A172 (cell line): ENCODE data around the gene FBXO3. TPM values are rescaled to one million over a fixed set of nuclear protein-coding genes. Genes with fewer than 3 reads are reported as not detected.
"Not testable (repeated sequence)": the region's sequence is repeated elsewhere in the genome, so short reads cannot be mapped to it uniquely, and the experiment has no call there.

Source experiments
- DNase-seq: peaks from one replicate; pipeline ENCODE4 v3.0.0-alpha.2; 2015; ENCODE audit warnings: low spot score
- total RNA-seq: library from RNA; depleted of rRNA; stranded (reverse); fragments of >200 nt; shearing (Covaris generic); gene quantifications from 2 replicates; pipeline ENCODE4 v1.2.3, GENCODE V29; 2014; rRNA removed

FBXO3 gene, protein sequence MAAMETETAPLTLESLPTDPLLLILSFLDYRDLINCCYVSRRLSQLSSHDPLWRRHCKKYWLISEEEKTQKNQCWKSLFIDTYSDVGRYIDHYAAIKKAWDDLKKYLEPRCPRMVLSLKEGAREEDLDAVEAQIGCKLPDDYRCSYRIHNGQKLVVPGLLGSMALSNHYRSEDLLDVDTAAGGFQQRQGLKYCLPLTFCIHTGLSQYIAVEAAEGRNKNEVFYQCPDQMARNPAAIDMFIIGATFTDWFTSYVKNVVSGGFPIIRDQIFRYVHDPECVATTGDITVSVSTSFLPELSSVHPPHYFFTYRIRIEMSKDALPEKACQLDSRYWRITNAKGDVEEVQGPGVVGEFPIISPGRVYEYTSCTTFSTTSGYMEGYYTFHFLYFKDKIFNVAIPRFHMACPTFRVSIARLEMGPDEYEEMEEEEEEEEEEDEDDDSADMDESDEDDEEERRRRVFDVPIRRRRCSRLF
- total RNA-seq: 64.8 and 66.4 TPM in 2 replicates

DNA sequence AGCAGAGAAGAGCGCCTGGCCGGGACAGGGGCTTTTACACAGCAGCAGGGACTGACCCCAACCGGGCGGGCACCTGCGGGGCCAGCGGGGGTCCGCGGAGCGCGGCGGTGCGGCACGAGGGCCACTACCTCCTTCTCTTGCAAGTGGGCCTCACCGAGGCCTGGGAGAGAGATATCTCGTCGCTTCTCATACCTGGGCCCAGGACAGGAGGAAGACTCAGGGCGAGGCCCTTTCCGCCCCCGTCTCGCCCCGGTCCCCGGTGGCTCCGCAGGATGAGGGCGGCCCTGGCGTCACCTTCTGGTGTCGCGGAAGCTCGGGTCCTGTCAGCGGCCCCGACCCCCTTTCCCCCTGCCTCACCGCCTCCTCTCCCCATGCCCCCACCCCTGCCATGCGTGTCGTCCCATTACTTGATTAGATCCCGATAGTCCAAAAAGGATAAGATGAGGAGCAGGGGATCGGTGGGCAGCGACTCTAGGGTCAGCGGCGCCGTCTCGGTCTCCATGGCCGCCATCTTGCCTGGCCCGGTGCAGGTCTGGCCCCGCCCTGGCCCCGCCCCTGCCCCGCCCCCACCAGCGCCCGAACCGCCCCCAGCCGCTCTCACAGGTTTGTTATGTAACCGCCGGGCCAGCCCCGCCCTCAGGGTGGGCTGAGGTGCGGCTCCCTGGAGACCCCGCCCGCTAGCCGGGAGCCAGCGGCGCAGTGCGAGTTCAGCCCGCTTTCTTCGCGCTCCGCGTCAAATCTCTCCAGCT, at the start of gene FBXO3:
FBXO3 (minus strand) TSS at position 534 of the 749 bp plus-strand sequence; CDS start at position 511, 23 bp downstream.
- peak; percentile 76 for DNase-seq

DNA sequence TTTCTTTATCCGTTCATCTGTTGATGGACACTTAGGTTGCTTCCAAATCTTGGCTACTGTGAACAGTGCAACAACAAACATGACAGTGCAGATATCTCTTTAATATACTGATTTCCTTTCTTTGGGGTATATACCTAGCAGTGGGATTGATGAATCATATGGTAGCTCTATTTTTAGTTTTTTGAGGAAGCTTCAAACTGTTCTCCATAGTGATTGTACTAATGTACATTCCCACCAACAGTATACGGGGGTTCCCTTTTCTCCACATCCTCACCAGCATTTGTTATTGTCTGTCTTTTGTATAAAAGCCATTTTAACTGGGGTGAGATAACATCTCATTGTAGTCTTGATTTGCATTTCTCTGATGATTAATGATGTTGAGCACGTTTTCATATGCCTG, 48.7 kb upstream of the FBXO3 start:
- not testable (repeated sequence) for DNase-seq

DNA sequence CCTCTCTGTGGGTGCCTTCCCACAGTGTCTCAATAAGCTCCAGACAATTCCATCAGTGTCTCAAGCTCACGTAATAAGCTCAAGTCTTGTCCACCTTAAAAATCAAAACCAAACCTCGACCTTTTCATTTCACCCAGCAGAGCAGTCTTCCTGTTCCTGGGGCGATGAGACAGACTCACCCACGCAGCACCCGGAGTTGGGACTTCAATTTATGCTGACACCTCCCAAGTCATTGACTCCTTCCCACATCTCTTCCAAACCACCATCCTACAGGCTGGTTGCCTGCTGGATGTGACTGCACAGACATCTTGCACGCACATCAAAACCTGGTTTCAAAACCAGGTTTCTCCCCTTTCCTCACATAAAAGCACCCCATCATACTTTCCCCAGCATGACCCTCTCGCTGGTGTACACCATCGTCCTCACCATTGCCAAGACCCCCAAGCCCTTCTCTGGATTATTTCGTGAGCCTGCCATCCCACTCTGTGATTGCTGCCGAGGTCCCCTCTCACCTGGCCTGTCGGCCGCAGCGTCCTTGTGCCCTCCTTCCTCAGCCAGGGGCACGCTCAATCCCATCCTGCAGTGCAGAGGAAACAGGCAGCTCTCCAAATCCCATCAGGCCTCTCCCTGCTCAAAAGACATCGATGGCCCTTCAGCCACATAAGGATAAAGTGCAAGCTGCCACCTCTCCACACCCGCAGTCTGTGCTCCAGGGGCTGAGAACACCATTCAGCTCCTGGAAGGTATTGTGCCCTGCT, 45.1 kb upstream of the FBXO3 start:
- DNase-seq: no peak

DNA sequence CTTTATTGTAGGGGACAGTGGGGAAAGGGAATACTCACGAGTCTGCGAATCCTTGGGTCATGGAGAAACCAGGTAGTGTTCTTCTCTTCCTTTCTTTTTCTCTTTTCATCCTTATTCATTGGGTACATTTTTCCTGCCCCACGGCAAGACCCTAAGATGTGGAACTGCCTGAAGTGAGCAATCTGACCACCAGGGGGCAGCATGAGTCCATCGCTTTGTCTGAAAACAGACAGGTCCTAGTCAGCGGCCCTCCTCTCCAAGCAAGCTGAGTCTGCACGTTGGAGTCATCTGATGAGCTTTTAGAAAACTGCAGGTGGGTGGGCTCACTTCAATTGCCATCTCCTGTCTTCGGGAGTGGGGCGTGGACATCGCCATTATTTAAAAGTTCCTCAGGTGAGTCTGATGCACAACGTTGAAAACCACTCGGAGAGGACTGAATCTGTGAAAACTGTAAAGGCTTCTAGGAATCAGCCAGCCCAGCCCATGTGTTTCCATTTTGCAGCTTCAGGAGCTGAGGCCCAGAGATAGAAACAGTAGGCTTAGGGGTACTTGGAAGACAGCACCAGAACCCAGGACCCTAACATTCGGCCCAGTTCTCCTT, 34.0 kb upstream of the FBXO3 start:
- peak; percentile 79 for DNase-seq

DNA sequence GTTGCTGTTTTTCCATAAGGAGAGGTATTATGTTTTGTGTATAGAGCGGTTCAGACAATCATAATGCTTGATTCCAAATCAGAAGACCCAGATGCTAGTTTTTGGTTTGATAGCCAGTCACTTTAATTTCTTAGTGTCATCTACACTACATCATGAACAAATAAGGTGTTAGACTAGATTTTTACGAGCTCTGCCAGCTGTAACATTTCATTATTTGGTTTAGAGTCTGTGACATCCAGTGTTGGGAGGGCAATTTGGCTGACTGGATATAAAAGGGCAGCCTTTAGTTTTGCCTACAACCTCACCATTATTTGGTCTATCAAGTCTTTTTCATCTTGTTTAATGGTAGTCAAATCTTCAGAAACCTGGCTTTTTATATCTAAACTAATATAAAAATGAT, 30.2 kb upstream of the FBXO3 start:
- no peak for DNase-seq

DNA sequence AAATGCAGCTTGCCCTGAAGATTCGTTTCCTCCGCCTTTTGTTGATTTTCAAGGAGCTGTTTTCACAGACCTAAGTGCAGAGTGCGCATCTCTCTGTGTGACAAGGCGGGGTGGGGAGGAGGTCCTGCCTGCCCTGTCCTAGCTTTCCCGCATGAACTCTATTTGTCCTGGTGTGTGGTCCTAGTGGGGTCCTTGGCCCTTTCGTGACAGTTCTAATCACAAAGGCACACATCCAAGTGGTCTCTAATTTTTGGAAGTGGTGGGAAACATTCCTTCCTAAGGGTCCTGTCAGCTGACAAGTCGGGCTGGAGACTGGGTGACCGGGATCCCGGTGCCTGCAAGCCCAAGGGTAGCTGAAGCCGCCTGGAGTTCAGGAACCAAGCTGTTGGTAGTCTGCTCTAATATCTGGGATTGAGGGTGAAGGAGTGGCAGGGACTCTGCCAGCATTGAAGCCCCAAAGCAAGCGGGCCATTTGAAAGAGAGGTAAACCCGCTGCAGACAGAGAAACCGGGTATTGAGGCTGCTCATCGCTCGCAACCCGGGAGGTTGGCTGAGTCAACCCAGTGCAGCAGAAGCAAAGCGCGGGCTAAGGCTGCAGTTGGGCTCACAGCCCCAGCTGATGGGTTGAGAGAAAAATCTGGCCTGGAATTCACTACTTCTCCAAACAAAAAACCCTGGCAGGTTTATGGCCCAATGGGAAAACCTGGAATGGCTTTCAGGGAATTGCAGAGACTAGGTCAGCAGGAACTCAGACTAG, 28.1 kb upstream of the FBXO3 start:
- DNase-seq: peak; percentile 90

DNA sequence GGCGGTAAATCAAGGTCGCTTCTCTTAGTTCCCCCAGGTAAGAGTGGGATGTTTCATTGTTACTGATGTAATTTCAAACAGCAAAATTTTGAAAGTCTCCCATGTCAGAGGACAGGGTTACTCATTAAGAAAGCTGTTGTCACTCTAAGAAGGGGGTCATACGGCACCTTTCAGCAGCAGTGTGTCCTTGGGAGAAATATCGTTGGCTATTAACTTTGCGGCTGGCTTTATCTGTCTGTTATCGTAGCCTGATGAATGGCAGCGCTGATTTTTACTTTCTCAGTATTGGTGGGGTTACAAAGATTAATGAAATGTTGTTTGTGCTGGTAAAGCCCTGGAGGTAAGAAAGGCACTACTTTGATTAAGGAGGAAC, 27.5 kb upstream of the FBXO3 start:
- DNase-seq: no peak

DNA sequence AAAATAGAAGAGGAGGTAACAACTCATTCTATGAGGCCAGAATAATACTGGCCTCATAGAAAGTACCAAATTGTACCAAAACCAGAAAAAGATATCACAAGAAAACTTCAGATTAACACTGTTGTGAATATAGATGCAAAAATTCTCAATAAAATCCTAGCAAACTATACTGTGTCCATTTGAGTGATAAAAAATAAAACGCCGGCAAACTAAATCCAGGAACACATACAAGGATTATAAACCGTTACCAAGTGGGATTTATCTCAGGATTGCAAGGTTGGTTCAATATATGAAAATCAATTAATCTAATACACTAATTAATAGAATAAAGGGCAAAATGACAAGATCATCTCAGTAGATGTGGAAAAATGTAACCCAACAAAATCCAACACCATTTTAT, 23.6 kb upstream of the FBXO3 start:
- no peak for DNase-seq

DNA sequence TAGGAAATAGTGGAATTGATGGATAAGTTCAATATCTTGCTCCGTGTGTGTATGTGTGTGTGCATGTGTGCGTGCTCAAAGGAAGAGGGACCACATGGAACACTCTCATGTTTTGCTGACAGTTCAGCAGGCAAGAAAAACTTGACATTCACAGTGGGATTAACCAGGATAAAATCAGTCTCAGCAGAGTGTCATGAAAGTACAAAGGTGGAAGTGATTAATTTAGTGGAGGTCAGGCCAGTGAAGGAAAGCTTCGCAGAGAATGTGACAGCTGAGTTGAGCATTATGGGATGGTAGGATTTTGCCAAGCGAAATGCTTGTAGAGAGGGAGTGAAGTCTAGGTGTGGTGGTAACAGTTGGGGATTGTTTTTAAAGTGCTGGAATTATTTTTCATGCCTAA, 15.7 kb upstream of the FBXO3 start:
- DNase-seq: no peak

DNA sequence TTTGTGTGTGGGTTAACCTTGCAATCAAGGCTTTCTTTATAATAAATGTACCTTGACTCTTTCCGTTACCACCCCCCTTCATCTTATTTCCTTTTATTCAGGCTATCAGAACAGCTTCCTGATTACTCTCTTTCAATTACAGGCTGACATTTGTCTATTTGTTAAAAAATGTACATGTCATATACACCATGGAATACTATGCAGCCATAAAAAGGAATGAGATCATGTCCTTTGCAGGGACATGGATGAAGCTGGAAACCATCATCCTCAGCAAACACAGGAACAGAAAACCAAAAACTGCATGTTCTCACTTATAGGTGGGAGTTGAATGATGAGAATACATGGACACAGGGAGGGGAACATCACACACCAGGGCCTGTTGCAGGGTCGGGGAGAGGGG, 13.8 kb upstream of the FBXO3 start:
- DNase-seq: not testable (repeated sequence)

DNA sequence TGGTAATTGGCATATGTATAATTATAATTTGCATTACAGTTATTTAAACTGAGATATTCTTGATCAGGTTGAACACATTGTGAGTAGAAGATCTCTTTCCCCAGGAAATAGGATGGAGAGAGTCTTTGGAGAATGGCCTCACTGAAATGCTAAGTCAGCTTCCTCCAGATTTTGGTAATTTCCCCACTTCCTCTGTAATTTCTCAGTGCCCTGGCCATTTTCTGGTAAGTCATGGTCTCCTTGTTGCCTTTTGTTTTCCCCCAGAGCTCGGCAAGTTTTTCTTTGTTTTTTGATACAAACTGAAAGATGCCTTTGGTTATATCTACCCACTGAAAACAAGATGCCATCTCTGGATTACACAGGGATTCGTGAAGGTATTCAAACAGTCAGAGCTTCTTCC, 12.8 kb upstream of the FBXO3 start:
- DNase-seq: no peak

DNA sequence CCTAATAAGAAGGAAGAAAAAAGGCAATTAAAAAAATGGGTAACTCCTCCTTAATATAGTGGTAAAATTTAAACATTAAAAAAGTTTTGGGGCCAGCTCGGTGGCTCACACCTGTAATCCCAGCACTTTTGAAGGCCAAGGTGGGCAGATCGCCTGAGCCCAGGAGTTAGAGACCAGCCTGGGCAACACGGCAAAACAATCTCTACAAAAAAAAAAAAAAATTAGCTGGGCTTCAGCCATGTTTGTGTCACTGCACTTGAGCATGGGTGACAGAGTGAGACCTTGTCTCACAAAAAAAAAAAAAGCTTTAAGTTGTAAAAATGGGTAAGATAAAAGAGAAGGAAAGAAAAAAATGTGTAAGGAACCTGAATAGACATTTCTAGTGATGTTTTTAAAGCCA, 11.3 kb upstream of the FBXO3 start:
- DNase-seq: no peak

DNA sequence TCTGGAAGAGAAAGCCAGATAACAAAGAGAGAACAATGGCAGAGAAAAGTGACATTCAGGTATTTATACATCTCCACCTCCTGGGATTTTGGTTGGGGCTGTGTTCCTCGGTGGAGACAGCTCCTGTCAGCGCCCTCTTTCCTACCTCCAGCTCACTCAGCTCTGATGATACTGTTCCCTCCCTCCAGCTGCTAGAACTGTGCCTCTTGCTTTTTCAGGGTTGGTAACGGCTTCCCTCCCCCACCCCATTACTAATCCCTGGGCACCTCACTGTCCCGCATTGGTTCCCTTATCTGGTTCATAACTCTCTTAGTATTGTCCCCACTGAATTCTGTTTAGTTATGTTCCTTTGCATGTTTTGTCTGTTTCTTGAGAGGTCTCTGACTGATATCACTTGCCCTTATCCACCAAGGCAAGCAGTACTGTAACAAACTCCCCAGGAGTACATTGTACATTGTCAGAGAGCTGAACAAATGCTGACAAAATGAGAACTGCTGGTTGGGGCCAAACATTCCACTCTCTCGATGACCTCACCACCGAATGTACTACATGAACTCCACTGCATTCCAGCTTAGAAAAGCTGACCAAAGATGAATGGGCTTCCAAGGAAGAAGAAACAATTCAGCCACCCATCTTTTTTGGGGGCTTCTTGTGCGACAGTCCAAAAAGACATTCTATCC, 5.7 kb upstream of the FBXO3 start:
- DNase-seq: peak; percentile 48

DNA sequence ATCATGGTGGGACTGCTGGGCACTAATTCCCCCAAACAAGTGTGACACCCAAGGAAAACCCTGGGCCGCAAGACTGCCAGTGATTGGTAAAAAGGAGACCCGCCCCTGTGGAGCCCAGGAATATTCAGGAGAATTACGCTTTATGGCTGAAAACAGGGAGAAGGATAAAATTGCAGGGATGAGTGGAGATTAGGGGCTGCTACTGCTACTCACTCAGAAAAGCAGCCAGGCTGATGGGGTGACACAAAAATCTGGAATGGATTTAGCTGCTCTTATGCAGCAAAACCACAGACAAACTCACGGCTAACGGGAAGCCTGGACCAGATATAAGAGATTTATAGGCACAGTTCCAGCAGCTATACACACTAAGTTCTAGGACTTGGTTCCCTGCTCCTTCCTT, 4.4 kb upstream of the FBXO3 start:
- peak; percentile 49 for DNase-seq

DNA sequence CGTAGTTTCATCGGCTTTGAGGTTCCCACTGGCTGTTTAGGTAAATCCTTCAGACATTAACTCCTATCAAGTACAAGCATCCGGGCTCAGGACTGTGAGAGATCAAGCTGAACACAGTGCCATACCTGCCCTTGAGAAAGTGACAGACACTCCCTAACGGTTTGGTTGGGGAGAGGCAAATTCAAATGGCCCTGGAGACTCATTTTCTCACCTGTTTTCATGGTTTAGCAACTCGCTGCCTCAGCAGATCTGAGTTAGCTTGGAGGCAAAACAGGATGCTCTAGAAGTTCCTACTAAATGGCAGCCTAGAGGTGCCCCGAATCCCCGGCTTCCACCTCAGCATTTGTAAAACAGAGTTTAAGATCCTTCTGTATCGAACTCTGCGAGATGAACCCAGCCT, 3.6 kb upstream of the FBXO3 start:
- DNase-seq: no peak

DNA sequence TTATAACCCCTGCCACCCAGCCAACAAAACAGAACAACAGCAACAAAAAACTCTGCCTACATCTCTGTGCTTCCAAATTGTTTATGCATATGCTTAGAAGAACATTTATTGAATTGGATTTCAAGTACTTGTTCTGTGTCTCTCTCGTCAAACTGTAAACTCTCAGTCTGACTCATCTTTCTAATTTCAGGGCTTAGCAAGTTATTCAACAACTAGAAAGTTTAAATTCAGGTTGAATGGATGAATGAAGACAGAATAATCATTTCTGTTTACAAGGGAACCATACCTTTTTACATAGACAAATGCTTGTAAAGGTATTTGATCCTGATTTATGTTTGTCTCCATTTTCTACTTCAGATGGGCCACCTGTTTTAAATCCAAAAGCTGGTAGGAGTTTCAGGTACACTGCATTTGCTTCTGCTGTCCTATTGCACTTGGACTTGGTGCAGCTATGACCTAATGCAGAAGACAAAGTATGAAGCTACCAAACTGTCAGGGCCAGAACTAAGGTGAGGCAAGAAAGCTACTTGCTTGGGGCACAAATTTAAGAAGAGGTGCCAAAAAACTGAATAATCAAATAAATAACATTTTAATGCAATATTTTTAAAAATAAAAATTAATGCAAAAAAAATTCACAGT, 1.6 kb upstream of the FBXO3 start:
- no peak for DNase-seq

DNA sequence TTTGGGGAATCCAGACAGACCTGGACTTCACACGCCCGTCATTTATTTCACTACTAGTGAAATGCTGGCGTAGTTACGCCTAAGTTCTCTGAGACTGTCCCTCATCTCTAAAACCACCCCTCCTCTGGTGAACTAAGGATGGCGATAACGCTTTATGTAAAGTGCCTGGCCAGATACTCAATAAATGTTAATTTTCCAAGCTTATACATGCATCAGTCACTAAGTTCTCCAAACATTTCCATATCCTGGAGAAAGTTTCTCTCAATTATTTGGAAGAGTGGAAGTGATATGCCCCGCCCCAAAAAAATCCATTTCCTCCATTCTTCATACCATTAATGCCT, 1.1 kb upstream of the FBXO3 start:
- no peak for DNase-seq

DNA sequence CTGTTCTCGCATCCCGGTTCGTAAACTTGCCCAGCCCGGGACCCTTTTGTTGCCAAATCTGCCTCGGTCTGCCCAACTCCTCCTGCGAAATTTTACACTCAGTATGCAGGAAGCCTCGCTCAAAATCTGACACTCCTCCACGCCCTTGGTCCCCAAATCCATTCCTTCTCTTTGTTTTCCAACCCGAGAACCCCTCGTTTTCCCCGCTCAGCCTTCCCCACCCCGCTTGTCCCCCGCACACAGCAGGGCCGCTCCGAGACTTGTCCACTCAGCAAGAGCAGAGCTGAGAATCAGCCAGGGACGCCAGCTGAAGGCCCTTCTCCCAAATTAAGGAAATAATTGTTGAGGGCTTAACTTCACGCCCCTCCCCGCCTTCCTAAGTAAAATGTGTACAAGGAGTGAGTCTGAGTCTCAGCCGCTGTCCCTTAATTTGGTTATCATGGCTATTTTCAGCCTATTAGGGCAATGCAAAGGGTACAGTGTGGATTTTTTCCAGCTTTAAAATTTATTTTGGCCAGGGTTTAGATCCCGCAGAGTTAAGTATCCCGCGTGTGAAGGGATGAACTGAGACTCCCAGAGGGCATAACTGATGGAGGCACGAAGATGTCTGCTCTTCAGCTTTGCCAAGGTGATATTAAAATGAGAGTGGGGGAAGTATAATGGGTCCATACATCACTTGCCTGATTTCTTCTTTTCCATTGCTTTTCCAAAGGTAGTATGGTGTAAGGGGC, 581 bp upstream of the FBXO3 start:
- DNase-seq: no peak

DNA sequence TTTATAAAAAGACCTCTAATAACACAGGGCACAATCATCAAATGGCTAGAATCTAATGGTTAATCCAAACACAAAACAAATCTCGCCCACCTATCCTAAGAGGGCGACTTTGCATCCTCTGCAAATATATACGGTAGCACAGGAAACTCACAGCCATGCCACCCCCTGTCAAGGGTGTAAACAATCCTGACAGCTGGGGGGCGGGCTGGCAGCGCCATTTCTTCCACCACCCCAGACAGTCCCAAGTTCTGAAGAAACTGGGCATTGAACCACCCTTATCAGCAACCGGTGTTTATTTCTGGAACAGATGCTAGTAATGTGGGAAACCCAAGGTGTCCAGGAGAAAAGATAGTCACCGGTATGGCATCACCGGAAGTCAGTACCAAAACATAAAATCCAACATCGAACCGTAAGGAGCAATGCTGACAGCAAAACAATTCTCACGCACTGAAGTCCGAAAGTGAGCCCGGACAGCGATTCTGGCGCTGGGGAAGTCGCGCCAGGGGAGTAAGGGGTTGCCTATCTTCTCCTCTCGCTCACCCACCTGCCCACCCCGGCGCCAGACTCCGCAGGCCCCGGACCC, 825 bp downstream of the FBXO3 start:
- DNase-seq: peak; percentile 13
